SK-N-SH (cell line): ENCODE data around the gene RNF11. TPM values are rescaled to one million over a fixed set of nuclear protein-coding genes. Genes with fewer than 3 reads are reported as not detected.
"Not testable (repeated sequence)": the region's sequence is repeated elsewhere in the genome, so short reads cannot be mapped to it uniquely, and the experiment has no call there.

ENCODE experiments used
- CTCF ChIA-PET: fragments of 300-600, 350-600 bp; formaldehyde crosslinking; extraction: SDS; loops from one replicate; lab custom pipeline; 2021; lab: Yijun Ruan, JAX
- POLR2A ChIA-PET: fragments of 350-600 bp; sonication (Branson Sonifier 250); formaldehyde crosslinking; extraction: SDS; loops from one replicate; lab custom pipeline; 2020; ENCODE audit warnings: antibody characterized with exemption, inconsistent platforms; lab: Yijun Ruan, JAX
- DNase-seq: peaks from one replicate; pipeline ENCODE4 v3.0.0; 2012
- H2AFZ ChIP-seq: fragments of 200-600 bp; sonication (generic); 2 replicates; pipeline ENCODE4 v1.8.1; 2016; ENCODE audit warnings: antibody characterized with exemption, mild to moderate bottlenecking, low read depth
- H3F3A ChIP-seq: fragments of 200-600 bp; sonication (generic); replicated peaks from 2 replicates; pipeline ENCODE3; 2016; ENCODE audit warnings: antibody characterized with exemption, mild to moderate bottlenecking; ENCODE audit not compliant: insufficient read depth
- H3K27ac ChIP-seq, 2 experiments: fragments of 200-500 bp in 1 of 2; fragments of 200-600 bp in 1 of 2; sonication (Bioruptor generic) in 1 of 2; sonication (generic), shearing (Covaris generic) in 1 of 2; 2 replicates each; pipeline versions ENCODE4 v1.5.1 to v1.6.1; 2014 to 2016; ENCODE audit warnings: low read depth in 2 of 2, inconsistent platforms in 1 of 2, low read length in 1 of 2, mild to moderate bottlenecking in 1 of 2, mixed read lengths in 1 of 2
- H3K27me3 ChIP-seq: fragments of 200-600 bp; sonication (generic), shearing (Covaris generic); 2 replicates; pipeline ENCODE4 v1.6.1; 2016; ENCODE audit warnings: mixed run types; ENCODE audit not compliant: insufficient read depth
- H3K36me3 ChIP-seq, 2 experiments: fragments of 200-500 bp in 1 of 2; fragments of 200-600 bp in 1 of 2; sonication (Bioruptor generic) in 1 of 2; sonication (generic) in 1 of 2; replicated peaks in 1 of 2; 2 replicates each; pipeline versions ENCODE3 to v1.5.1; 2014 to 2016; ENCODE audit warnings: low read length in 1 of 2, mild to moderate bottlenecking in 1 of 2; ENCODE audit not compliant: insufficient read depth in 2 of 2, control insufficient read depth in 1 of 2
- H3K4me1 ChIP-seq, 2 experiments: fragments of 200-500 bp in 1 of 2; fragments of 200-600 bp in 1 of 2; sonication (Bioruptor generic) in 1 of 2; sonication (generic), shearing (Covaris generic) in 1 of 2; 2 replicates each; pipeline versions ENCODE4 v1.5.1 to v1.6.1; 2014 to 2016; ENCODE audit warnings: low read depth in 1 of 2, low read length in 1 of 2, mixed run types in 1 of 2; ENCODE audit not compliant: insufficient read depth in 2 of 2, control insufficient read depth in 1 of 2
- H3K4me2 ChIP-seq: fragments of 200-600 bp; sonication (generic), shearing (Covaris generic); 2 replicates; pipeline ENCODE4 v1.6.1; 2017; ENCODE audit warnings: mixed run types
- H3K4me3 ChIP-seq, 2 experiments: fragments of 200-500 bp in 1 of 2; fragments of 200-600 bp in 1 of 2; sonication (Bioruptor generic) in 1 of 2; sonication (generic), shearing (Covaris generic) in 1 of 2; 2 replicates each; pipeline versions ENCODE4 v1.5.1 to v1.8.1; 2014 to 2016; ENCODE audit warnings: low read depth in 2 of 2, inconsistent platforms in 1 of 2, low read length in 1 of 2, mild to moderate bottlenecking in 1 of 2, mixed read lengths in 1 of 2, moderate library complexity in 1 of 2
- H3K79me2 ChIP-seq: fragments of 200-600 bp; sonication (generic); 2 replicates; pipeline ENCODE4 v1.8.1; 2017; ENCODE audit warnings: mild to moderate bottlenecking; ENCODE audit not compliant: insufficient read depth
- H3K9ac ChIP-seq: fragments of 200-600 bp; sonication (generic); 2 replicates; pipeline ENCODE4 v1.6.1; 2017; ENCODE audit warnings: mixed run types
- H3K9me2 ChIP-seq: fragments of 200-600 bp; sonication (generic); 2 replicates; pipeline ENCODE4 v1.6.1; 2017; ENCODE audit warnings: mixed run types
- H3K9me3 ChIP-seq: fragments of 200-600 bp; sonication (generic); 2 replicates; pipeline ENCODE4 v1.6.1; 2017; ENCODE audit warnings: mixed run types, mild to moderate bottlenecking, moderate library complexity
- H4K20me1 ChIP-seq: fragments of 200-600 bp; sonication (generic); 2 replicates; pipeline ENCODE4 v1.6.1; 2017; ENCODE audit warnings: mild to moderate bottlenecking, mixed run types; ENCODE audit not compliant: insufficient read depth
- CHD2 ChIP-seq: fragments of 150-350 bp; IDR thresholded peaks from 2 replicates; pipeline ENCODE4 v1.6.1; 2018; ENCODE audit warnings: low read length; ENCODE audit not compliant: partially characterized antibody
- FOXJ3 ChIP-seq: sonication (generic); formaldehyde crosslinking; IDR thresholded peaks from 2 replicates; pipeline ENCODE4 v1.5.1; 2020; ENCODE audit warnings: mild to moderate bottlenecking, missing genetic modification reagents
- GABPA ChIP-seq: IDR thresholded peaks from 2 replicates; pipeline ENCODE4 v1.4.0; 2012; ENCODE audit warnings: low read depth, mild to moderate bottlenecking
- IRF3 ChIP-seq: fragments of 150-350 bp; IDR thresholded peaks from 2 replicates; pipeline ENCODE4 v1.6.1; 2016; ENCODE audit warnings: mild to moderate bottlenecking, low read depth, low read length
- JUND ChIP-seq: IDR thresholded peaks from 2 replicates; pipeline ENCODE4 v1.4.0; 2012
- MEF2A ChIP-seq: IDR thresholded peaks from 2 replicates; pipeline ENCODE4 v1.4.0; 2012; ENCODE audit warnings: low read depth, borderline replicate concordance
- POLR2AphosphoS5 ChIP-seq: IDR thresholded peaks from 2 replicates; pipeline ENCODE4 v1.6.1; 2012; ENCODE audit warnings: low read depth, low read length
- RCOR1 ChIP-seq: fragments of 150-350 bp; IDR thresholded peaks from 2 replicates; pipeline ENCODE4 v1.6.1; 2017; ENCODE audit warnings: antibody characterized with exemption, low read length
- RFX5 ChIP-seq: IDR thresholded peaks from 2 replicates; pipeline ENCODE4 v1.6.1; 2012; ENCODE audit warnings: mild to moderate bottlenecking, improper control_type of control experiment, low read length
- RXRA ChIP-seq: IDR thresholded peaks from 2 replicates; pipeline ENCODE4 v1.4.0; 2012; ENCODE audit warnings: low read depth, mild to moderate bottlenecking, borderline replicate concordance
- SIN3A ChIP-seq: IDR thresholded peaks from 2 replicates; pipeline ENCODE4 v1.6.1; 2012; ENCODE audit warnings: low read depth, mild to moderate bottlenecking, low read length, moderate library complexity, borderline replicate concordance
- TAF1 ChIP-seq: IDR thresholded peaks from 2 replicates; pipeline ENCODE4 v1.6.1; 2012; ENCODE audit warnings: low read depth, mild to moderate bottlenecking, low read length, moderate library complexity, borderline replicate concordance
- TCF12 ChIP-seq: IDR thresholded peaks from 2 replicates; pipeline ENCODE4 v1.4.0; 2012
- TEAD4 ChIP-seq: IDR thresholded peaks from 2 replicates; pipeline ENCODE4 v1.4.0; 2012; ENCODE audit warnings: mild to moderate bottlenecking, borderline replicate concordance; ENCODE audit not compliant: insufficient read depth
- YY1 ChIP-seq: IDR thresholded peaks from 2 replicates; pipeline ENCODE4 v1.4.0; 2012; ENCODE audit warnings: low read depth, mild to moderate bottlenecking
- ZBTB33 ChIP-seq: IDR thresholded peaks from 2 replicates; pipeline ENCODE4 v1.4.0; 2012; ENCODE audit warnings: low read depth, borderline replicate concordance
- WGBS: methylation state at CpG from one replicate; pipeline ENCODE4 v1.1.6; 2017; ENCODE audit warnings: low lambda C conversion rate; 5-methylcytosine and 5-hydroxymethylcytosine counted together
- polyA plus RNA-seq, 3 experiments: library from polyadenylated mRNA; depleted of rRNA; stranded (reverse); fragments of >200 nt; gene quantifications; 2 replicates each; pipeline ENCODE4 v1.2.3, GENCODE V29; 2012

The RNF11 gene
- polyA plus RNA-seq, 1 of the 3 experiments (the other 2 are of a cell fraction) = 62.5 TPM

GRCh38 chr1:51218570-51218969 lies 17.5 kb upstream of the RNF11 start:
- Histone ChIP-seq H3K4me1 (peaks cover 0 to 9% of the 10 kb centered on the region in 2 experiments; a peak in 1 of 4 replicates), H3K9me2 (no peaks in the 10 kb centered on the region), H3K36me3 (no peaks in the 10 kb centered on the region), H3K27me3 (no peaks in the 10 kb centered on the region), H4K20me1 (no peaks in the 10 kb centered on the region), H3K79me2 (no peaks in the 10 kb centered on the region), H3K9me3 (no peaks in the 10 kb centered on the region), H3K9ac (no peak overlapping the region), H3K4me2 (no peak overlapping the region), H3K27ac (no peak overlapping the region), H3F3A (peaks cover 12% of the 10 kb centered on the region), H2AFZ (no peak overlapping the region), H3K4me3 (no peak overlapping the region)
- CTCF ChIA-PET = interaction anchor here (1.2 kb wide), 1 partner anchor 25 kb away, joined by 4 read pairs; no protein-coding TSS in a partner anchor
- 86% methylated on average over 2 of the region's 2 CpGs for WGBS
- POLR2A ChIA-PET = no interaction called here
- no peak for DNase-seq
- no peak for TF ChIP-seq GABPA
- no peak for TF ChIP-seq TEAD4
- TF ChIP-seq FOXJ3 = no peak
- no peak for TF ChIP-seq ZBTB33
- TF ChIP-seq CHD2 = no peak
- TF ChIP-seq RXRA = no peak
- no peak for TF ChIP-seq IRF3
- TF ChIP-seq POLR2AphosphoS5 = no peak
- TF ChIP-seq TAF1 = no peak

- WGBS = 87% methylated on average over 5 of the region's 5 CpGs
- CTCF ChIA-PET = no interaction called here
- H2AFZ ChIP-seq = no peak overlapping the region
Observed at GRCh38 chr1:51219022-51219421, 17.1 kb upstream of the RNF11 start.

GRCh38 chr1:51221529-51221928 lies 14.5 kb upstream of the RNF11 start:
- DNase-seq, H3K9me3 ChIP-seq, H2AFZ ChIP-seq, H3K79me2 ChIP-seq, H3K27ac ChIP-seq, H3K36me3 ChIP-seq, H3K9me2 ChIP-seq, H3K4me2 ChIP-seq, H3K4me1 ChIP-seq, H3K27me3 ChIP-seq, H3F3A ChIP-seq, POLR2A ChIA-PET, H4K20me1 ChIP-seq, H3K9ac ChIP-seq, H3K4me3 ChIP-seq: not testable (repeated sequence)
- 96% methylated on average over 3 of the region's 3 CpGs for WGBS
- CTCF ChIA-PET = interaction anchor here (1.7 kb wide), 1 partner anchor 14 kb away, joined by 4 read pairs; the partner anchor contains the start of gene RNF11

More at GRCh38 chr1:51219022-51219421, 17.1 kb upstream of the RNF11 start:
- DNase-seq = no peak
- no peak overlapping the region for H3K27ac ChIP-seq
- H3K4me3 ChIP-seq = no peak overlapping the region
- no peaks in the 10 kb centered on the region for H4K20me1 ChIP-seq
- peaks cover 11% of the 10 kb centered on the region for H3F3A ChIP-seq
- H3K9ac ChIP-seq = no peak overlapping the region
- POLR2A ChIA-PET = no interaction called here
- no peaks in the 10 kb centered on the region for H3K27me3 ChIP-seq
- no peaks in the 10 kb centered on the region for H3K9me3 ChIP-seq
- H3K79me2 ChIP-seq = no peaks in the 10 kb centered on the region
- TF ChIP-seq JUND (no peak), CHD2 (no peak), TCF12 (no peak), FOXJ3 (no peak), YY1 (no peak), TAF1 (no peak), RCOR1 (no peak), RFX5 (no peak), ZBTB33 (no peak), MEF2A (no peak), POLR2AphosphoS5 (no peak), SIN3A (no peak)
- TF ChIP-seq, all 33 proteins: peak for 0
- no peaks in the 10 kb centered on the region for H3K9me2 ChIP-seq
- no peaks in the 10 kb centered on the region for H3K36me3 ChIP-seq
- no peak overlapping the region for H3K4me2 ChIP-seq
- peaks cover 0 to 8% of the 10 kb centered on the region in 2 experiments; a peak in 1 of 4 replicates for H3K4me1 ChIP-seq
